OCI-LY1 (cell line): Measurements from ENCODE around the gene HDGFL3.

Source experiments
- CTCF ChIP-seq: fragments of 200-600 bp; sonication (generic), shearing (Covaris generic); IDR thresholded peaks from 2 replicates; pipeline ENCODE4 v1.5.1; 2017; ENCODE audit warnings: mild to moderate bottlenecking, antibody characterized with exemption, low read length, moderate library complexity, mixed read lengths
- EZH2 ChIP-seq: fragments of 200-600 bp; sonication (generic), shearing (Covaris generic); IDR thresholded peaks from 2 replicates; pipeline ENCODE4 v1.8.0; 2017; ENCODE audit warnings: borderline replicate concordance, mixed run types, mild to moderate bottlenecking, antibody characterized with exemption, low read length, moderate library complexity, mixed read lengths

GRCh38 chr15:83108266-83109219, 99.1 kb downstream of the HDGFL3 start:
- TF ChIP-seq CTCF (no peak), EZH2 (no peak)
